Lower leg skin (tissue), 4 donors: ENCODE data around the gene RASSF5. TPM values are rescaled to one million over a fixed set of nuclear protein-coding genes. Genes with fewer than 3 reads are reported as not detected.

Experiments
- DNase-seq, 2 donors: peaks; one replicate each; pipeline ENCODE4 v3.0.0-alpha.2; 2019; ENCODE audit warnings: low spot score in 2 of 2
- H3K4me3 ChIP-seq: fragments of 200-600 bp; sonication (generic); 2 replicates; pipeline ENCODE4 v1.5.1; 2017; ENCODE audit warnings: mild to moderate bottlenecking, low read depth; ENCODE audit not compliant: poor library complexity, severe bottlenecking
- CTCF ChIP-seq, 3 donors: fragments of 450-650 bp; IDR thresholded peaks; one replicate each; pipeline ENCODE4 v1.5.1; 2016; ENCODE audit warnings: antibody characterized with exemption in 3 of 3, mild to moderate bottlenecking in 3 of 3, moderate library complexity in 2 of 3
- POLR2A ChIP-seq, 2 donors: fragments of 450-650 bp; IDR thresholded peaks; one replicate each; pipeline ENCODE4 v1.6.1; 2016 to 2017; ENCODE audit warnings: antibody characterized with exemption in 2 of 2, mild to moderate bottlenecking in 1 of 2, moderate library complexity in 1 of 2
- WGBS, 2 donors: methylation state at CpG; one replicate each; pipeline ENCODE4 v1.1.5; 2018; 5-methylcytosine and 5-hydroxymethylcytosine counted together
- intact Hi-C: fragments of 100-400 bp; cut with DNase I; formaldehyde crosslinking; loops from one replicate; pipeline ENCODE4 v1.15.0; 2023; ENCODE audit warnings: low total_unique reads
- total RNA-seq, 4 donors: library from RNA; depleted of rRNA; stranded (reverse); fragments of >200 nt; gene quantifications; one replicate each; pipeline ENCODE4 v1.1.0, GENCODE V29; 2016

RASSF5 gene
- total RNA-seq, 4 donors from 2014 or later: 81.3 to 102 (median 86.1) TPM

- no peak for TF ChIP-seq POLR2A (IDR thresholded peaks at IDR 0.05)
- TF ChIP-seq CTCF (IDR thresholded peaks at IDR 0.05): no peak
- intact Hi-C loops: no loop called here
- no peak overlapping the region for H3K4me3 ChIP-seq
- 63 to 75% methylated on average over 4 to 5 of the region's 5 CpGs for WGBS, 2 donors
- DNase-seq: no peak
These were observed 9.3 kb downstream of the RASSF5 start for GRCh38 chr1:206516728-206516990.

- TF ChIP-seq POLR2A (IDR thresholded peaks at IDR 0.05): no peak
- no peak for TF ChIP-seq CTCF (IDR thresholded peaks at IDR 0.05)
- 91 to 93% methylated on average over 8 of the region's 8 CpGs for WGBS, 2 donors
- no peak for DNase-seq
- intact Hi-C loops: no loop called here
- H3K4me3 ChIP-seq: no peak overlapping the region
These were observed 10.5 kb downstream of the RASSF5 start for GRCh38 chr1:206517784-206518183.

- no peak for DNase-seq
- intact Hi-C loops: no loop called here
- no peak overlapping the region for H3K4me3 ChIP-seq
- TF ChIP-seq POLR2A (IDR thresholded peaks at IDR 0.05): no peak
- no peak for TF ChIP-seq CTCF (IDR thresholded peaks at IDR 0.05)
- WGBS, 2 donors: 93 to 94% methylated on average over 18 of the region's 18 CpGs
These were observed 10.9 kb downstream of the RASSF5 start for GRCh38 chr1:206518206-206518605.

- H3K4me3 ChIP-seq: no peak overlapping the region
- no peak for DNase-seq
- no peak for TF ChIP-seq CTCF (IDR thresholded peaks at IDR 0.05)
- no peak for TF ChIP-seq POLR2A (IDR thresholded peaks at IDR 0.05)
- intact Hi-C loops: no loop called here
- WGBS, 2 donors: 81 to 86% methylated on average over 6 of the region's 6 CpGs
These were observed 11.4 kb downstream of the RASSF5 start for GRCh38 chr1:206518743-206519142.

- intact Hi-C loops: no loop called here
- DNase-seq: no peak
- 61 to 71% methylated on average over 5 of the region's 5 CpGs for WGBS, 2 donors
- TF ChIP-seq POLR2A (IDR thresholded peaks at IDR 0.05): no peak
- no peak for TF ChIP-seq CTCF (IDR thresholded peaks at IDR 0.05)
- H3K4me3 ChIP-seq: no peak overlapping the region
These were observed 13.8 kb downstream of the RASSF5 start for GRCh38 chr1:206521127-206521526.

- TF ChIP-seq CTCF (IDR thresholded peaks at IDR 0.05) (no peak), POLR2A (IDR thresholded peaks at IDR 0.05) (no peak)
- no peak for DNase-seq
- intact Hi-C loops: no loop called here
- WGBS, 2 donors: 57 to 64% methylated on average over 8 of the region's 8 CpGs
- H3K4me3 ChIP-seq: no peak overlapping the region
These were observed 14.5 kb downstream of the RASSF5 start for GRCh38 chr1:206521694-206522402.
